Ovary (tissue), 3 donors: ENCODE data around the gene NOA1.

ENCODE experiments used
- CTCF ChIP-seq, 3 donors: fragments of 450-650 bp in 2 of 3; fragments of 200-600 bp in 1 of 3; IDR thresholded peaks; one replicate each; pipeline versions ENCODE4 v1.5.1 to v1.8.0; 2016 to 2022; ENCODE audit warnings: antibody characterized with exemption in 3 of 3, mild to moderate bottlenecking in 1 of 3
- POLR2A ChIP-seq: fragments of 450-650 bp; IDR thresholded peaks from one replicate; pipeline ENCODE4 v1.6.1; 2017; ENCODE audit warnings: antibody characterized with exemption, mild to moderate bottlenecking, moderate library complexity
- donor health status: DM: no; HTN: no; CAD: no.

DNA sequence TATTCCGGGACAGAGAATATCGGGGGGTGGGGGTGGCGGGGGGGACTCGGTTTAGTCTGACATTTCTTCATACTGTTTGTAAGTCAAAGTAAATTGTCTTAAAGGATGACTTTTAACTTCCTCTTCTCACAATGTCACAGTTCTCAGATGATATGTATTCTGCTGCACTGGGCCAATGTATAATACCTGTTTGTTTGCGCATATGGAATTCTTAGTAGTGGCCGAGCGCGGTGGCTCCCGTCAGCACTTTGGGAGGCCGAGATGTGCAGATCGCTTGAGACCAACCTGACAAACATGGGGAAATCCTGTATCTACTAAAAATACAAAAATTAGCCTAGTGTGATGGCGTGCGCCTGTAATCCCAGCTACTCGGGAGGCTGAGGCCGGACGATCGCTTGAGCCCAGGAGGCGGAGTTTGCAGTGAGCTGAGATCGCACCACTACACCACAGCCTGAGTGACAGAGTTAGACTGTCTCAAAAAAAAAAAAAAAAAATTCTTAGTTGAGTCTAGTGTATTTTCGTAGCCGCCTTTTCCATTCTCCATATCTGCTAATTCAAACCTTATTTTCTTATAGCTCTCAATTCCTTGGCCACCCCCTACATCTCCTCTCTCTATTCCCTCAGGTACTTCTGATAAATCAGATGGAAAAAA is 2.1 kb upstream of the NOA1 start:
- no peak for TF ChIP-seq CTCF (IDR thresholded peaks at IDR 0.05)
- TF ChIP-seq POLR2A = no peak
